OCI-LY7 (cell line): ENCODE results near the gene TRNT1.

Experiments used
- EZH2phosphoT487 ChIP-seq: fragments of 200-600 bp; sonication (generic); IDR thresholded peaks from 2 replicates; pipeline ENCODE4 v1.6.1; 2018; ENCODE audit warnings: low read depth, borderline replicate concordance, mild to moderate bottlenecking, mixed run types, antibody characterized with exemption, low read length, moderate library complexity, mixed read lengths
- TF ChIP-seq, protein P1 (sequence below): fragments of 200-600 bp; sonication (generic); conservative IDR thresholded peaks from 2 replicates; pipeline ENCODE4 v1.5.1; 2014; ENCODE audit warnings: mild to moderate bottlenecking, antibody characterized with exemption, low read length, moderate library complexity, mixed read lengths

DNA sequence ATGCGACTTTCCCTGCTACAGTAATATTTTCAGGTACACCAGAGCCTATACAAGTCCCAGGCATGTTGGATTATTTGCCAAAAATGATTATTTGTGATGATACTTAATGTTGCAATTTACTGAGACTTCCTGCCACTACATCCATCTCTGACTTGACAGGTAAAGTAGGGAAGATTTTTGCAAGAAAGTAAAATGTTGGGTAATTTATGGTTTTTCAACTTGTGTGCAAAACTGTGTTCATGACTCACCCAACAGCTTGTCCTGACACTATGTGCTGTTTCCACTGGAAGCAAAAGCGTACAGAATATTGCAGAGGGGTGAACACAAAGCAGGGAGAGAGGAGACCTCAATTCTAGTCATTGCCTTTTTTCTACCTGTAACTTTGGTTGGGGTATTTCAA lies 58.1 kb downstream of the TRNT1 start:
- TF ChIP-seq, protein P1, sequence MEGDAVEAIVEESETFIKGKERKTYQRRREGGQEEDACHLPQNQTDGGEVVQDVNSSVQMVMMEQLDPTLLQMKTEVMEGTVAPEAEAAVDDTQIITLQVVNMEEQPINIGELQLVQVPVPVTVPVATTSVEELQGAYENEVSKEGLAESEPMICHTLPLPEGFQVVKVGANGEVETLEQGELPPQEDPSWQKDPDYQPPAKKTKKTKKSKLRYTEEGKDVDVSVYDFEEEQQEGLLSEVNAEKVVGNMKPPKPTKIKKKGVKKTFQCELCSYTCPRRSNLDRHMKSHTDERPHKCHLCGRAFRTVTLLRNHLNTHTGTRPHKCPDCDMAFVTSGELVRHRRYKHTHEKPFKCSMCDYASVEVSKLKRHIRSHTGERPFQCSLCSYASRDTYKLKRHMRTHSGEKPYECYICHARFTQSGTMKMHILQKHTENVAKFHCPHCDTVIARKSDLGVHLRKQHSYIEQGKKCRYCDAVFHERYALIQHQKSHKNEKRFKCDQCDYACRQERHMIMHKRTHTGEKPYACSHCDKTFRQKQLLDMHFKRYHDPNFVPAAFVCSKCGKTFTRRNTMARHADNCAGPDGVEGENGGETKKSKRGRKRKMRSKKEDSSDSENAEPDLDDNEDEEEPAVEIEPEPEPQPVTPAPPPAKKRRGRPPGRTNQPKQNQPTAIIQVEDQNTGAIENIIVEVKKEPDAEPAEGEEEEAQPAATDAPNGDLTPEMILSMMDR: no peak
- no peak for TF ChIP-seq EZH2phosphoT487
